Mammary epithelial cell (primary cell): ENCODE results near the gene ARHGAP28.

ENCODE experiments used
- EZH2 ChIP-seq: IDR thresholded peaks from 2 replicates; pipeline ENCODE4 v1.6.1; 2012; ENCODE audit warnings: low read length, inconsistent platforms, borderline replicate concordance
- TF ChIP-seq, protein P1 (sequence below), 2 donors: IDR thresholded peaks in 1 of 2; conservative IDR thresholded peaks in 1 of 2; 2 replicates each; pipeline ENCODE4 v1.5.1; 2011 to 2012; ENCODE audit warnings: inconsistent platforms in 2 of 2, low read length in 2 of 2, mild to moderate bottlenecking in 2 of 2, control low read depth in 1 of 2, low read depth in 1 of 2; ENCODE audit not compliant: insufficient read depth in 1 of 2; ENCODE audit errors: extremely low read depth in 1 of 2

DNA sequence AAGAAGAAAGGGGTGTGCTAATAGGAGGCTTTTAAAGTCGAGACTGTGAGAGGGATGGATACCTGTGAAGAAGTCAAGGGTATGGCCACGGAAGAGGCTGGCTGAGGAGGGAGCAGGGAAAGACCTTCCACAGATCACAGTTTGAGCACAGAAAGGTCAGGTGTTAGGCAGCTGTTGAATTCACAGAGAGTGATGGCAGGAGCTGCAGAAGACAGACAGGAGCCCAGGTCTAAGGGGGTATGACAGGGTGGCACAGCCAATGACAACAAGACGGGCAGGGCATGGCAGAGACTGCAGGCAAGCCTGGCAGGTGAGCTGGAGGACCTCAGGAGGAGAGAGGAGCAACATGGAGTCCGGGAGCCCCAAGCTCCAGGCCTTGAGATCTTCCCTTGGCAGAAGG is 225.0 kb downstream of the ARHGAP28 start:
- TF ChIP-seq, protein P1, sequence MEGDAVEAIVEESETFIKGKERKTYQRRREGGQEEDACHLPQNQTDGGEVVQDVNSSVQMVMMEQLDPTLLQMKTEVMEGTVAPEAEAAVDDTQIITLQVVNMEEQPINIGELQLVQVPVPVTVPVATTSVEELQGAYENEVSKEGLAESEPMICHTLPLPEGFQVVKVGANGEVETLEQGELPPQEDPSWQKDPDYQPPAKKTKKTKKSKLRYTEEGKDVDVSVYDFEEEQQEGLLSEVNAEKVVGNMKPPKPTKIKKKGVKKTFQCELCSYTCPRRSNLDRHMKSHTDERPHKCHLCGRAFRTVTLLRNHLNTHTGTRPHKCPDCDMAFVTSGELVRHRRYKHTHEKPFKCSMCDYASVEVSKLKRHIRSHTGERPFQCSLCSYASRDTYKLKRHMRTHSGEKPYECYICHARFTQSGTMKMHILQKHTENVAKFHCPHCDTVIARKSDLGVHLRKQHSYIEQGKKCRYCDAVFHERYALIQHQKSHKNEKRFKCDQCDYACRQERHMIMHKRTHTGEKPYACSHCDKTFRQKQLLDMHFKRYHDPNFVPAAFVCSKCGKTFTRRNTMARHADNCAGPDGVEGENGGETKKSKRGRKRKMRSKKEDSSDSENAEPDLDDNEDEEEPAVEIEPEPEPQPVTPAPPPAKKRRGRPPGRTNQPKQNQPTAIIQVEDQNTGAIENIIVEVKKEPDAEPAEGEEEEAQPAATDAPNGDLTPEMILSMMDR (conservative IDR thresholded peaks at IDR 0.05 in 1 of 2, IDR thresholded peaks at IDR 0.05 in 1 of 2; ENCODE audit: extremely low read depth in 1 of 2, insufficient read depth in 1 of 2, low read depth in 1 of 2, low read length in 2 of 2), result no peak
- no peak for TF ChIP-seq EZH2
